NT2/D1 (cell line): ENCODE results near the gene THAP8.

Experiments used
- SUZ12 ChIP-seq: IDR thresholded peaks from 2 replicates; pipeline ENCODE4 v1.6.1; 2011; ENCODE audit not compliant: insufficient read length, insufficient read depth; ENCODE audit errors: extremely low read depth
- YY1 ChIP-seq: IDR thresholded peaks from 2 replicates; pipeline ENCODE4 v1.6.1; 2011; ENCODE audit not compliant: insufficient read length, insufficient read depth
- ZNF274 ChIP-seq: IDR thresholded peaks from 2 replicates; pipeline ENCODE4 v1.6.1; 2011; ENCODE audit warnings: mild to moderate bottlenecking, low read depth, low read length

DNA sequence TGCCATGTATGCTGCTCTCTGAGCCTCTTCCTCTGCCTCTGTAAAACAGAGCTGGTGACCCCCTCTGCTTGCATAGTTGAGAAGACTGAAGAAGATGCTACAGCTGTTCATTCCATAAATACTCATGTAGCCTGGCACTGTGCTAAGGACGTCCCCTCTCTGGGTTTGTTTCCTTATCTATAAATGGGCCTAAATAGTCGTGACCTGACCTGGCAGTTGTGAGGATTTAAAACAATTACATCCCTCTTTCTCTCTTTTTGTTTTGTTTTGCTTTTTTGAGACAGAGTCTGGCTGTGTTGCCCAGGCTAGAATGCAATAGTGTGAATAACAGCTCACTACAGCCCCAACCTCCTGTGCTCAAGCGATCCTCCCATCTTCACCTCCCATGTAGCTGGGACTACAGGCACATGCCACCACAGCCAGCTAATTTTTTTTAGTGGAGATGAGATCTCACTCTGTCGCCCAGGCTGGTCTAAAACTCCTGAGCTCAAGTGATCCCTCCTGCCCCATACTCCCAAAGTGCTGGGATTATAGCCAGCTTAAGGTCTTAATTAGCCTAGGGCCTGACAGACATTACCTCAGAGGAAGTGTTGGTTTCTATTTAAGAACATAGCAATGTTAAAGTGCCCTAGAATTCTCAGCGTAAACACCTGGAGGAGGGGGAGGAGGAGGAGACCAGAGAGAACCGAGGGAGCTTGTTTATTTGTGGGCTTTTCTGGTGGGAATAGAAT lies 5.3 kb upstream of the THAP8 start:
- TF ChIP-seq ZNF274 = no peak
- no peak for TF ChIP-seq YY1
- no peak for TF ChIP-seq SUZ12
